ENCODE results near the gene WDR70.

DNA sequence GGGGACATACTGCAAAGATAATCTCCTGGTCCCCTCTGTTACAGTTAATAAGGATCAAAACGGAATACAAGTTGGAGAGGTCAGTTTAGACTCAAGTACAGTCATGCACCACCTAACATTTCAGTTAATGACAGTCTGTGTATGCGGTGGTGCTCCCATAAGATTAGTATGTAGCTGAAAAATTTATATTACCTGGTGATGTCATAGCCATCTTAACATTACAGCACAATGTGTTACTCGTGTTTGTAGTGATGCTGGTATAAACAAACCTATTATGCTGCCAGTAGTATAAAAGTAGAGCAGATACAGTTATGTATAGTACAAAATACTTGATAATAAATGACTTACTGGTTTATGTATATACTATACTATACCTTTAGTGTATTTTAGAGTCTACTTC, 252.8 kb downstream of the WDR70 start:
- TF ChIP-seq EZH2 (IDR thresholded peaks at IDR 0.05; ENCODE audit: low read length, unreplicated experiment): no peak
- TF ChIP-seq, protein P1, sequence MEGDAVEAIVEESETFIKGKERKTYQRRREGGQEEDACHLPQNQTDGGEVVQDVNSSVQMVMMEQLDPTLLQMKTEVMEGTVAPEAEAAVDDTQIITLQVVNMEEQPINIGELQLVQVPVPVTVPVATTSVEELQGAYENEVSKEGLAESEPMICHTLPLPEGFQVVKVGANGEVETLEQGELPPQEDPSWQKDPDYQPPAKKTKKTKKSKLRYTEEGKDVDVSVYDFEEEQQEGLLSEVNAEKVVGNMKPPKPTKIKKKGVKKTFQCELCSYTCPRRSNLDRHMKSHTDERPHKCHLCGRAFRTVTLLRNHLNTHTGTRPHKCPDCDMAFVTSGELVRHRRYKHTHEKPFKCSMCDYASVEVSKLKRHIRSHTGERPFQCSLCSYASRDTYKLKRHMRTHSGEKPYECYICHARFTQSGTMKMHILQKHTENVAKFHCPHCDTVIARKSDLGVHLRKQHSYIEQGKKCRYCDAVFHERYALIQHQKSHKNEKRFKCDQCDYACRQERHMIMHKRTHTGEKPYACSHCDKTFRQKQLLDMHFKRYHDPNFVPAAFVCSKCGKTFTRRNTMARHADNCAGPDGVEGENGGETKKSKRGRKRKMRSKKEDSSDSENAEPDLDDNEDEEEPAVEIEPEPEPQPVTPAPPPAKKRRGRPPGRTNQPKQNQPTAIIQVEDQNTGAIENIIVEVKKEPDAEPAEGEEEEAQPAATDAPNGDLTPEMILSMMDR (conservative IDR thresholded peaks at IDR 0.05; ENCODE audit: low read depth, low read length): no peak
